HL-60/S4 treated with retinoic acid at 250 ng/mL for 4 days and 3 days (cell line): ENCODE measurements around the gene DNAJC11.
"Not testable (repeated sequence)": the region's sequence is repeated elsewhere in the genome, so short reads cannot be mapped to it uniquely, and the experiment has no call there.

Experiments
- in situ Hi-C: fragments of 300-500 bp; cut with MboI; formaldehyde crosslinking; loops from 2 replicates; pipeline ENCODE4 v1.7.0; 2022; ENCODE audit warnings: low sequenced_read_pairs

DNAJC11 gene, protein sequence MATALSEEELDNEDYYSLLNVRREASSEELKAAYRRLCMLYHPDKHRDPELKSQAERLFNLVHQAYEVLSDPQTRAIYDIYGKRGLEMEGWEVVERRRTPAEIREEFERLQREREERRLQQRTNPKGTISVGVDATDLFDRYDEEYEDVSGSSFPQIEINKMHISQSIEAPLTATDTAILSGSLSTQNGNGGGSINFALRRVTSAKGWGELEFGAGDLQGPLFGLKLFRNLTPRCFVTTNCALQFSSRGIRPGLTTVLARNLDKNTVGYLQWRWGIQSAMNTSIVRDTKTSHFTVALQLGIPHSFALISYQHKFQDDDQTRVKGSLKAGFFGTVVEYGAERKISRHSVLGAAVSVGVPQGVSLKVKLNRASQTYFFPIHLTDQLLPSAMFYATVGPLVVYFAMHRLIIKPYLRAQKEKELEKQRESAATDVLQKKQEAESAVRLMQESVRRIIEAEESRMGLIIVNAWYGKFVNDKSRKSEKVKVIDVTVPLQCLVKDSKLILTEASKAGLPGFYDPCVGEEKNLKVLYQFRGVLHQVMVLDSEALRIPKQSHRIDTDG

DNA sequence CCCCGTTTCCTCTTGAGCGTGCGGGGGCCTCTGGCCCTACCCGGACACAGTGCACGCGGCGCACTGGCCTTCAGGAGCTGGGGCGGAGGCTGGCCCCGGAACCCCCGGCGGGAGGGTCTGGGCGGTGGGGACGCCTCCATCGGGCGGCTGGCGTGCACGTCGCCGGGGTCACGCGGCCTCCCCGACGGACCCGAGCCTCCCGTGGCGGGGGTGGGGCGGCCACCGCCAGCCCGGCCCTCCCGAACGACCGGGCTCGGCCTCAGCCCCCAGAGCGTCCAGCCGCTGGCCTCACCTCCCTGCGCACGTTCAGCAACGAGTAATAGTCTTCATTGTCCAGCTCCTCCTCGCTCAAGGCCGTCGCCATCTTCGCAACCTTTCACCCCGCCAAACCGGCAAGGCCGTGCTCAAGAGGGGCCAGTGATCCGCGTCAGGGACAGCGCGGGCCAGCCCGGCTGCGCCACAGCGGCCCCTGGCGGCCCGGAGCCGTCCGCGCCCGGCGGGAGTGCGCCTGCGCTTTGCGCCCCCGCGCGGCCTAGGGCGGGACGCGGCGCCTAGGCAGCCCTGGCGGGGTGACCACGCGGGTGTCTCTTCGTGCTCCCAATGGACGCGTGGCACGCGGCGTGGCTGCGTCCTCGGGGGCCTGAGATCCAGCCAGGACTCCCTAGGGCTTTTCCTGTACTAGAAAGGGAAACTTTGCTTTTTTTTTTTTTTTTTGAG lies at the start of gene DNAJC11:
Gene DNAJC11, minus strand, starts transcription at position 380 of the 717 bp plus-strand sequence. Its CDS starts 16 bp downstream, at position 364.
- in situ Hi-C loops = loop anchor here (25.0 kb wide), 3 partner anchors 186 to 511 kb away; no protein-coding TSS in a partner anchor

DNA sequence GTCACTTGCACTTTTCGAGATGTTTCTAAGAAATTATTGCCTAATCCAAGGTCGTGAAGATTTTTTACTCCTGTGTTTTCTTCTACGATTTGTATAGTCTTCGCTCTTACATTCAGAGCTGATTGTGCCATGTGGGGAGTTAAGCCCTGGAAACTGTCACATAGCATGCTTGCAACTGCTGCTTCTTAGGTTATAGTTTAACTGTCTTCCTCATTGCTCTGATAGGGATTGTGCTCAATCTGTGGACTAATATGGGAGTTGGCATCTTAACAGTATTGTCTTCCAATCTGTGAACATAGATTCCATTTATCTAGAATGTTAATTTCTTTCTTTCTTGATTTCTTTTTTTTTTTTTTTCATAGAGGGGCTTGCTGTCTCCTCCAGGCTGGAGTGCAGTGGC lies 48.9 kb upstream of the DNAJC11 start:
- in situ Hi-C loops = no loop called here

DNA sequence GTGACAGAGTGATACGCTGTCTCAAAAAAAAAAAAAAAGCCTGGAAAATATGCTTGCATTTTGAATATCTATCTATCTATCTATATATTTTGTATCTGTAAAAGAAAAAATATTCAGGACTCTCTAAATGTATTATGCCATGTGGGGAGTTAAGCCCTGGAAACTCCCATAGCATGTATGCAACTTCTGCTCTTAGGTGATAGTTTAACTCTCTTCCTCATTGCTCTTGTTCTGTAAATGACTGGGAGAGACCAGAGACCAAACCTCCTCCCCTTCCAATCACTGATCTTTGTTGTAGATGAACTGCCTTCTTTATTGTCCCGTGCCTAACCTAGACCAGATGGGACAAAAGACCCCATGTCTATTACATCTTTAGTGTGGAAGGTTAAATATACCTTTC lies 46.1 kb upstream of the DNAJC11 start:
- in situ Hi-C loops = no loop called here

DNA sequence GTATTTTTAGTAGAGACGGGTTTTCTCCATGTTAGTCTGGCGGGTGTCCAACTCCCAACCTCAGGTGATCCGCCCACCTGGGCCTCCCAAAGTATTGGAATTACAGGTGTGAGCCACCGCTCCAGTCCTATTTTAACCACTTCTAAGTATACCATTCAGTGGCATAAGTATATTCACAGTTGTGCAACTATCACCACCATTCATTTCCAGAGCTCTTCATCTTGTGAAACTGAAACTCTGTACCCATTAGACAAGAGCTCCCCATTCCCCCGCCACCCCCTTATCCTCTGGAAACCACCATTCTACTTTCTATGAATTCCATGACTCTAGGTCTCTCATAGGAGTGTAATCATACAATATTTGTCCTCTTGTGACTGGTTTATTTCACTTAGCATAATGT lies 43.5 kb upstream of the DNAJC11 start:
- in situ Hi-C loops = no loop called here

DNA sequence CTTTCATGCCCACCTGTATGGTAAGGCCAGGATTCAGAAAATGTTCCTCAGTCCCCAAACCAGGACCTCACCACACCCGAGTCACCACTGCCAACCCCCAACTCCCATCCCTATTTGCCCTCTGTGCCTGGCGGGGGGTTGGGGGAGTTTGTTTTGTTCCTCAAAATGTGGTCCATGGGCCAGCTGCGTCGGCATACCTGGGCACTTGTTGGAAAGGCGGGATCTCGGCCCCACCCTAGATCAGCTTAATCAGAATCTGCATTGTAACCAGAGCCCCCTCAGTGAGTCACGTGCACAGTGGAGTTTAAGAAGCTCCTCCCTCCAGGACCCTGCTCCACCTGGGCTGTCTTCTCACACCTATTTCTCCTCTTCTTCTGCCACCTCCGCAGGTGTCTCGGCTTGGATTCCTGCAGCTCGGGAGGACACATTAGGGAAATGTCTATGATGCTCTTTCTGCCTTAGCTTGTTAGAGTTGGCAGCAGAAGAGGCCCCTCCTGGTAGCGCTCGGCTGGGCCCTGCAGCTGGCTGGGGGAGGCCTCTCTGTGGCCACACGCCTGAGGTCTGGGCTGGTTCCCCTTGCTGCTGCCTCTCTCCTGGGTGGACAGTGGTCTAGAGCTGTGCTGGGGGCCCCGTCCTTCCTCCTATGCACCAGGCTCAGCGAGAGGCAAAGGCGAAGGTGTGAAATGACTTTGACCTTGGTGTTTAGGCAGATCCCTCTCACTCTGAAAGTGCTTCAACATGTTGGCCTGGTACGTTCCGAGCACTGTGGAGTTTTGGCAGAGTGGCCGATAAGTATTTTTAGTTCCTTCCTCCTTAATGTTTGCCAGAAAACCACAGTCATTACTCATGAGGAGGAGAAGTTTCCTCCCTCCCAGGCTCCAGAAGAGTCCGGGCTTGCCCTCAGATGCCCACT lies 41.8 kb upstream of the DNAJC11 start:
- in situ Hi-C loops = no loop called here

DNA sequence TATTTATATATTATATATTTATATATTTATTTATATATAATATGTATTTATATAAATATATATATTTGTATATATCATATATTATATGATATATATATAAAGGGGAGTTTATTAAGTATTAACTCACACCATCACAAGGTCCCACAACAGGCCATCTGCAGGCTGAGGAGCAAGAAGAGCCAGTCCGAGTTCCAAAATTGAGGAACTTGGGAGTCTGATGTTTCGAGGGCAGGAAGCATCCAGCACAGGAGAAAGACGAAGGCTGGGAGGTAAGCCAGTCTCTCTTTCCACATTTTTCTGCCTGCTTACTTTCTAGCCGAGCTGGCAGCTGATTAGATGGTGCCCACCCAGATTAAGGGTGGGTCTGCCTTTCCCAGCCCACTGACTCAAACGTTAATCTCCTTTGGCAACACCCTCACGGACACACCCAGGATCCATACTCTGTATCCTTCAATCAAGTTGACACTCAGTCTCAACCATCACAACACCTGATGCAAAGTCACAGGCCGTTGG lies 41.1 kb upstream of the DNAJC11 start:
- in situ Hi-C loops = not testable (repeated sequence)

DNA sequence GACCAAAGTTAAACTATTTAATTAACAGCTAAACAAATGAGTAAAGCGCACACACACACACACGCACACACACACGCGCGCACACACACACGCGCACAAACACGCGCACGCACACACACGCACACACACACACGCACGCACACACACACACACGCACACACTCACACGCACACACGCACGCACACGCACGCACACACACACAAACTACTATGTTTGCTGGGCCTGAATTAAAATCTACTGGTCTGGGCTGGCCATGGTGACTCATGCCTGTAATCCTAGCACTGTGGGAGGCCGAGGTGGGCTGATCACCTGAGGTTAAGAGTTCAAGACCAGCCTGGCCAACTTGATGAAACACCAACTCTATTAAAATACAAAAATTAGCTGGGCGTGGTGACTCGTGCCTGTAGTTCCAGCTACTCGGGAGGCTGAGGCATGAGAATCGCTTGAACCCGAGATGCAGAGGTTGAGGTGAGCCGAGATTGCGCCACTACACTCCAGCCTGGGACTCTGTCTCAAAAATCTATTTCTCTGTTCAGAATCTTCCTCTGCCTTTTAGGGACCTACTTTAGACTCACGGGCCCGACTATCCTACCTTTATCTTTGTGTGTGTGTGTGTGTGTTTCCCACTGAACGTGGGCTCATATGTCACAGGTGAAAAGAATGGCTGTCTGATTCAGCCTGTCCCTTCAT lies 37.5 kb upstream of the DNAJC11 start:
- in situ Hi-C loops = no loop called here

DNA sequence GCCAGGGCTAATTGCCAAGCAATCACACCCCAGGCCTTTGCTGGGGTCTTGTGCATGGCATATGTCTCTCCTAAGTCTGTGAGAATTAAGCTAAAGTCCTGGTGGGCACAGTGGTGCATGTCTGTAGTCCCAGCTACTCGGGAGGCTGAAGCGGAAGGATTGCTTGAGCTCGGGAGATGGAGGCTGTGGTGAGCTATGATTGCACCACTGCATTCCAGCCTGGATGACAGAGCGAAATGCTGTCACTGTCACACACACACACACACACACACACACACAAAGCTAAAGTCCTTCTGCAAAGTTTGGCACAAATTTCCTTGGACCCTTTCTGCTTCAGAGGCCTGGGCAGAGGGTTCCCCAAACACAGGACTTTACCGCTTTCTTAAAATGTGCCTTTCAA lies 31.3 kb upstream of the DNAJC11 start:
- in situ Hi-C loops = no loop called here

DNA sequence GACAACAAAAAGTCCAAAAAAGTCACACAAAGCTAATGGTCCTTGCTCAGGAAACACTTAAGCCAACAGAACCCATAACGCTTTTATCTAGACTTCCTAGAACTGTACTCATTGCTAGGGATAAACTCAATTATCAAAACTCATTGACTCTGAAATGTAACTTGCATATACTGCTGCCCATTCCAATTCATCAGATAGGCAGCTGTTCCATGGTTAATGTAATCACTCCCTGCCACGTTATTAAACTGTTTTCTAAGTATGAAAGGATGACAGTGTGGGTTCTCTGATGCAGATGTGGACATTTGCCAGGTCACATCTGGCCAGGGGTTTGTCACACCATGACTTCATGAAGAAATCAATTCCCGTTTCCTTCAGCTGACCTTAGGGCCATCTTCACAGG lies 30.3 kb upstream of the DNAJC11 start:
- in situ Hi-C loops = no loop called here

DNA sequence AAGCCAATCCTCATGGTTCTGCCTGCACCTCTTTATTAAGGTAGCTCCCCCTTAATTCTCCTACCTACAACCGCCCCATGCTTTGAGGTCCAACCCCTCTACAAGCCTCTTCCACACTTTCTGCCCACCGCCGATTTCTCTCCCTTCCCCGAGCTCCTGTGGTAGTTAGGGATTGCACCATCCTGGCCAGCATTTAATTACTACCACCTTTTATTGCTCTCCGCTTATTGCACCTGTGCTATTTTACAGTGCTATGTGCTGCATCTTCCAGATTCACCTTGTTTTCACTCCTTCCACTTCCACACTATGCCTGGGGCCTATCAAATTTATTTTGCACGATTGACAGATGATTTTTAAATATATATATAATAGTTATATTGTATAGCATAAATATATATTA lies 29.3 kb upstream of the DNAJC11 start:
- in situ Hi-C loops = no loop called here

DNA sequence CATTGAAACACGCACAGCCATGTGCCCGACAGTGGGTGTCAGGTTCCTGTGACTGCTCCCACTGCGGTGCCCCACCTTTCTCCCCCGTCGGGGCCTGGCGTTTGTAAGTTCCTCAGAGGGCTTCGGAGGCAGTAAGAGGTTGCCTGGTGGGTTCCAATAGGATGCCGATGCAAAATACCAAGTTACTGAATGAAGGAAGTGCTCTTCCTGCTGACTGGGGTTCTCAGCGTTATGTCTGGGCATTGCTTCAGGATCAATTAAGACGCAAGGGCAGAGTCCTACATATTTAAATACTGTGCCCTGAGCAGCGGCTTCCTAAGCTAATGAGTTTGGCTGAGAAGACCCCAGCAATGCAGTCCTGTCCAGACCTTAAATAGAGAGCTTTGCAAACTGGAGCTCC lies 28.9 kb upstream of the DNAJC11 start:
- in situ Hi-C loops = no loop called here

DNA sequence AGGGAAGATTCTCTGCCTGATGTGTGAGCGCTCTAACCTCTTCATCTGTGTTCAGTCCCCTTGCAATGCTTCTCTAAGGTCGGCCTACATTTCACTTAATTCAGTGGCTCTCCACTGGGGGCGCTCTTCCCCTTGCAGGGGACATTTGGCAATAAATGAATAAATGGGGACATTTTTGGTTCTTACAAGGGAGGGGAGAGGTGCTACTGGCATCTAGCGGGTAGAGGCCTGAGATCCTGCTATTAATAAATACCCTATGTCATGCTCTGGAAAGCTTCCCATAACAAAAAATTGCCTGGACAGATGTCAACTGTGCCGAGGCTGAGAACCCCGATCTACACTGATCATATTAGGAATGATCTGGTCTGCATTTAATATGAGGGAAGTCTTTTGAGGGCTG lies 25.9 kb upstream of the DNAJC11 start:
- in situ Hi-C loops = no loop called here

DNA sequence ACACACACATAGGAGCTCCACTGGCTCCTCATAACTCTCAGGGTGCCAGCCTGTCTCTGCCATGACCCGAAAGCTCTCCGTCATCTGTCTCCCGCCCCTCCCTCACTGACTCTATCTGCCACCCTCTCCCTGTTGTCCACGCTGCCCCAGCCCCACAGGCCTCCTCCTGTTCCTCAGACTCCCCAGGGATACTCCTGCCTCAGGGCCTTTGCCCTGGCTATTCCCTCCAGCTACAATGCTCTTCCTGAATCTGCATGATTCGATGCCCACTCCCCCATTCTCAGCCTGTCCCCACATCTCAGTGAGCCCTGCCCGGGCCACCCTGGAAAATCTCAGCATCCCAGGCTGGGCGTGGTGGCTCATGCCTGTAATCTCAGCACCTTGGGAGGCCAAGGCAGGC lies 24.6 kb upstream of the DNAJC11 start:
- in situ Hi-C loops = no loop called here

DNA sequence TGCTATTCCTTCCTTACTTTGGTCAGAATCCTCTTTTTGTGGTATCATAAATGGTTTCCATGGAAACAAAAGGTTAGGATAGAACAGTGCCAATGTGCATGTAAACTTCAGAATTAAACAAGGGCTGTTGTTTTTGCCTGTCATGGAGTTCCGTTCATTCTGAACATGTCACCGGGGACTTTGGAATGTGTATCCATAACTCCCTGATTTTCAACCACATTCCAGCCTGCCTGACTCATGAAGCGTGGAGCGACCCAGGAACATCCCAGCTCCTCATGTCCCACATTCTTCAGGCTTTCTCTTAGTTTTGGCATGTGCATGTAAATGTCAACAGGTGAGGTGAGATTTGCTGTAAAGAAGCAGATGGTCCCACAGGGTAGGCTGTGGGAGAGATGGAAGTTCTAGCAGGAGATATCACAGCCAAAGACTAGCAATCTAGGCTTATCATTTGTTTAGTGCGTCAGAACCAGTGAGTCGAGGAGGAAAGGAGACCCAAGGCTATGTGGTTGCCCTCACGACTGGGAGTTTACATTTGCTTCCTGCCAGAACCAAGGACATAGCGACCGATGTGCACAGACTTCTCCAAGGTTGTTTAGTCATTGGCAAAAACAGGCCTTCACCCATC lies 23.0 kb upstream of the DNAJC11 start:
- in situ Hi-C loops = loop anchor here (25.0 kb wide), 3 partner anchors 163 to 488 kb away; no protein-coding TSS in a partner anchor

DNA sequence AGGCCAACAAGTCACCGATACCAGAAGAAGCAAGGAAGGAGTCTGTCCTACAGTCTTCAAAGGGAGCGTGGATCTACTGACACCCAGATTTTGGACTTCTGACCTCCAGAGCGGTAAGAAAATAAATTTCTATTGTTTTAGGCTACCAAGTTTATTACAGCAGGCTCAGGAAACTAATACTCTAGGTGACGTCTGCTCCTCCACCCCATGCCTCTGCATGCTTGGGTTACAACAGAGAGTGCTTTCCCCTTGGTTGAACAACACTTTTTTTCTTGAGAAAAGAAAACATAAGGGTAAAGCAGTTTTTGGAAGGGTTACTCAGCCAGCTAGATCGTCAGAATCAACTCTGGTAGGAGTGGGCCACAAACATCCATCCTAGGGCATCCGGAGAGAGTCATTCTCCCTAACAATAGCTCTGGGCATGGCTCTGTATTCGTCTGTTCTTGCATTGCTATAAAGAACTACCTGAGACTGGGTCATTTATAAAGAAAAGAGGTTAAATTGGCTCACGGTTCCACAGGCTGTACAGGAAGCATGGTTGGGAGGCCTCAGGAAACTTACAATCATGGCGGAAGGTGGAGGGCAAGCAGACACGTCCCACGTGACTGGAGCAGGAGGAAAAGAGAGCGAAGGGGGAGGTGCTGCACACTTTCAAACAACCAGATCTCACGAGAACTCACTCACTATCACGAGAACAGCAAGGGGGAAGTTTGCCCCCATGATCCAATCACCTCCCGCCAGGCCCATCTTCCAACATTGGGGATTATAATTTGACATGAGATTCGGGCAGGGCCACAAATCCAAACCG lies 22.2 kb upstream of the DNAJC11 start:
- in situ Hi-C loops = loop anchor here (25.0 kb wide), 3 partner anchors 163 to 488 kb away; no protein-coding TSS in a partner anchor

DNA sequence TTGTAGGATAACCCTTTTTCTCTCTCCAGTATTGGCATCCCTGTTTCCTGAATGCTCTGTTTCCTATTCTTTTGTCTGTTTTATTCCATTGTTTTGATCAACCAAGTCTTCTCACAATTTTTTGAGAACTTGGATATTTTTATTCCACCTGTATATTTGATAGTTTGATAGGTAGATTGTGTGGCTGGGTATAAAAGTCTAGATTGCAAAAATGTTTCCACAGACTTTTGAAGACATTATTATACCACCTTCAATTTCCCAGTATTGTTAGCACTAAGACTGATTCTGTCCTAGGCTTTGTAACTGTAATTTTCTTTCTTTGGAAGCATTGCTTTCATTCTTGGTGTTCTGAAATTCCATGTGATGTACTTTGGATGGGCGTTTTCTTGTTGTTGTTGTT lies 9.6 kb upstream of the DNAJC11 start:
- in situ Hi-C loops = loop anchor here (25.0 kb wide), 3 partner anchors 176 to 501 kb away; no protein-coding TSS in a partner anchor

DNA sequence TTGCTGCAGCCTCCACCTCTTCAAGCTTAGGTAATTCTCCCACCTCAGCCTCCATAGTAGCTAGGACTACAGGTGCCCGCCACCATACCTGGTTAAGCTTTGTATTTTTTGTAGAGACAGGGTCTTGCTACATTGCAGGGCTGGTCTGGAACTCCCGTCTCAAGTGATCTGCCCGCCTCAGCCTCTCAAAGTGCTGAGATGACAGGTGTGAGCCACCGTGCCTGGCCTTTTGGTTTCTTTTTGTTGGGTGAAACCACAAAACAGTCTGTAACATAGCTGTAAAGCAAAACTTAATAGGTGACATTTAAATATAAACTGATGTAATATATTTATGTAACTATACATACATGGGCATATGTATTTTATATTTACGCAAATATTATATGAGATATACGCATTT lies 3.1 kb upstream of the DNAJC11 start:
- in situ Hi-C loops = loop anchor here (25.0 kb wide), 3 partner anchors 183 to 508 kb away; no protein-coding TSS in a partner anchor

DNA sequence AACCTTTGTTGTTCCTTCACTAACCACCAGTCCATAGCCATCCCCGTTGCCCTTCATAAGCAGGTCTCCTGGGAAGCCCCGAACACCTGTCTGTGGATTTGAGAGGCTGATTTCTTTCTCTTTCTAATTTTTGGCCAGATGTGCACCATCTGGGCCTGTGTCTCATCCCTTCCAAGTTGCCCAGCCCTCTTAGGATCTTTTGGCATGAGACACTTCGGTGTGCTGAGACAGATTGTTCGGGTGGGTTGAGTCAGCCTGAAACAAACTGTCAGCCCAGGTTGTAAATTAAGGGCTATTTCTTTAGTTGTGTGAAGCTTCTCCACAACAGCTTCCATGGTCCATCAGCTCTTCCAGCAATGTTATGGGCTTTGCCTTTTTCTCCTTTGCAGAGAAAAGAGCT lies 1.4 kb upstream of the DNAJC11 start:
- in situ Hi-C loops = loop anchor here (25.0 kb wide), 3 partner anchors 184 to 509 kb away; no protein-coding TSS in a partner anchor
